Activated T-helper 1 cell treated with anti-CD3 and anti-CD28 coated beads, Interleukin-12 subunit alpha, Interleukin-12 subunit beta, Interleukin-2, Interleukin-4 antibody, amounts not matched to agents 30 ng/mL and 10 ng/mL and 1 ng/mL, durations not matched to agents 14 hours and 24 hours and 36 hours (primary cell): ENCODE results near the gene ONECUT2. TPM values are rescaled to one million over a fixed set of nuclear protein-coding genes. Genes with fewer than 3 reads are reported as not detected.
"Not testable (repeated sequence)": the region's sequence is repeated elsewhere in the genome, so short reads cannot be mapped to it uniquely, and the experiment has no call there.

Experiments
- DNase-seq: peaks from one replicate; pipeline ENCODE4 v3.0.0; 2021; ENCODE audit warnings: low spot score
- H3K27ac Mint-ChIP-seq: one replicate; pipeline ENCODE4 v1.8.0; 2021; ENCODE audit warnings: mild to moderate bottlenecking, mixed read lengths
- H3K27me3 Mint-ChIP-seq: one replicate; pipeline ENCODE4 v1.8.0; 2022; ENCODE audit warnings: mild to moderate bottlenecking, moderate library complexity, mixed read lengths; ENCODE audit not compliant: insufficient read depth
- H3K36me3 Mint-ChIP-seq: one replicate; pipeline ENCODE4 v1.8.0; 2021; ENCODE audit warnings: low read depth, mixed read lengths
- H3K4me1 Mint-ChIP-seq: one replicate; pipeline ENCODE4 v1.8.0; 2021; ENCODE audit warnings: low read depth, mixed read lengths
- H3K4me3 Mint-ChIP-seq: one replicate; pipeline ENCODE4 v1.8.0; 2021; ENCODE audit warnings: mild to moderate bottlenecking, moderate library complexity, mixed read lengths
- H3K9me3 Mint-ChIP-seq: one replicate; pipeline ENCODE4 v1.8.0; 2021; ENCODE audit warnings: mixed read lengths
- intact Hi-C: fragments of 100-400 bp; cut with micrococcal nuclease; formaldehyde crosslinking; loops from one replicate; pipeline ENCODE4 v1.15.1; 2024
- total RNA-seq: library from RNA; stranded (reverse); gene quantifications from 2 replicates; pipeline ENCODE4 v1.2.3, GENCODE V29; 2022

ONECUT2 gene
- total RNA-seq, 1 donor from 2014 or later = under 0.01 TPM

DNA sequence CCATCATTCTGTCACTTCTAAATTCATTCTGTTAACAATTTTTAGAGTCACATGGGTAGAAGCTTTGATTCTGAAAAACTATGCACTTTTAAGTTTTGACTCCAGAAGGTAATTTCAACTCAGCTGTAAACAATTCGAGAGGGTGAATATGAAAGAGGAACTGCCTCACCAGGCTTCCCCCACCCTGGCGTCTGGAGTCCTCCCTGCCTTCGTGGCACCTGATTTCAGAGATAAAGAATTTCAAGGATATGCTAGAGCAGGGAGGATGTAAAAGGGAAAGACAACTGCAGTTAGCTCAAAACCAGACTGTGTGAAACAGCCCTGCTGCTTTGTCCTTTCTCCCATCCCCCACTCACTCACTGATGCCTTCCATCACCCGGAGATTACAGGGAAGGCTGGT lies 40.7 kb downstream of the ONECUT2 start:
- Mint-ChIP-seq H3K27me3 (no peaks in the 10 kb centered on the region), H3K4me3 (no peak overlapping the region), H3K27ac (no peak overlapping the region), H3K36me3 (no peaks in the 10 kb centered on the region), H3K4me1 (no peaks in the 10 kb centered on the region), H3K9me3 (no peaks in the 10 kb centered on the region)
- no peak for DNase-seq
- intact Hi-C loops = no loop called here

DNA sequence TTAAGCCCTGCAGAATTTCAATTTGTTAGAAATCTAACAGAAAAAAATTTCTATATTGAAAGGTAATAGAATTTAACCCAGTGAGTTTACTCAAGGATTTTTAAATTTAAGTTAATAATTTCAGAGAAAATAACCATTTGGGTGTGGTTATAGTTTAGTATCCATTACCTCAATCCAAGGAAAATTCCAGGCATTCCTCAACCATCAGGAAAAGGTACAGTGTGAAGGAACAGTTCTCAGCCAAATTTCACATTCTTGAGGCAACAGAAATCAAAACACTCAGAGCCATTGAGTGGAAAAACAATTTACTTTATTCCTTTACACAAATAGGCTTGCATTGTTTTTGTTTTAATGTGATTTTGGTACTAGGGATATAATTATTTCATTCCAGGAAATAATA lies 45.6 kb downstream of the ONECUT2 start:
- Mint-ChIP-seq H3K9me3 (no peaks in the 10 kb centered on the region), H3K27me3 (peaks cover 7% of the 10 kb centered on the region), H3K36me3 (no peaks in the 10 kb centered on the region), H3K4me1 (no peaks in the 10 kb centered on the region), H3K4me3 (no peak overlapping the region), H3K27ac (no peak overlapping the region)
- intact Hi-C loops = no loop called here
- no peak for DNase-seq

DNA sequence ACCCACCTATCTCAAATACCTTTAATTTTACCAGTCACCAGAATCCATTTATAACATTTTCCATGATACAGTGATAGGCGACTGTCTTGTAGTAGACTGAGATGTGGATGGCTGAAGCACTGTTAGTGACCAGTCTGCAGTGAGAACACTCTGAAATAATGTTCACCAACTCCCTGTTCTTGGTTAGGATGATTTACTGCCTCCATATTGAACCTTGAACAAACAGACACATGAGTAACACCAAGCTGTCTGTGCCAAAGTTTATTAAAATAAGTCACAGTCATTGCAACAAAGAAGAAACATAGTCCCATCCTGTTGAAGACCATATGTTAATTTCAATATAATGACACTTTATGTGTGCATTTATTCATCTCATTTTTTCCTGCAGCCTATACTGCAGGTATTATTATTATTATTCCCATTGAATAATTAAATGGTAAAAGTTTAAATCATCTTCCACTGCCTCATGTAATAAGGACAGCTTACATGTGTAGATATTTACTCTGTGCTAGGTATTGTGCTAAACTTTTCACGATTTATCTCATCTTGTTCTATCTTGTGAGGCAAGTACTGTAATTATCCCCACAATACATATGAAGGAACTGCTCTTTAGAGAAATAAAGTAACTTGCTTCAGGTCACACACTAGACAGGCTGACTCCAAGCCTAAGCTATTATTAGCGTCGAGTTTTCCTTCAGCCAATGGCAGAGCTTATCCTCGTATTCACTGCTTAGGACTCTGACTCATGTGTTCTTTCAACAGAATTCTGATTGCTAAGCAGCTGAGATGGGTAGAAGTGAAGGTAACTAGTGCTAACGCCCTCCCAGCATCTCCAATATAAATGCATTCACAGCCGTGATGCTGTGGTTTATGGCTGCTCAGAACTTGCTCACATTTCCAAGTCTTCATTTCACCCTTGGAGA lies 62.5 kb downstream of the ONECUT2 start:
- DNase-seq = no peak
- Mint-ChIP-seq H3K9me3 (no peaks in the 10 kb centered on the region), H3K27me3 (peaks cover 5% of the 10 kb centered on the region), H3K36me3 (no peaks in the 10 kb centered on the region), H3K4me3 (no peak overlapping the region), H3K27ac (no peak overlapping the region), H3K4me1 (no peaks in the 10 kb centered on the region)
- intact Hi-C loops = no loop called here

DNA sequence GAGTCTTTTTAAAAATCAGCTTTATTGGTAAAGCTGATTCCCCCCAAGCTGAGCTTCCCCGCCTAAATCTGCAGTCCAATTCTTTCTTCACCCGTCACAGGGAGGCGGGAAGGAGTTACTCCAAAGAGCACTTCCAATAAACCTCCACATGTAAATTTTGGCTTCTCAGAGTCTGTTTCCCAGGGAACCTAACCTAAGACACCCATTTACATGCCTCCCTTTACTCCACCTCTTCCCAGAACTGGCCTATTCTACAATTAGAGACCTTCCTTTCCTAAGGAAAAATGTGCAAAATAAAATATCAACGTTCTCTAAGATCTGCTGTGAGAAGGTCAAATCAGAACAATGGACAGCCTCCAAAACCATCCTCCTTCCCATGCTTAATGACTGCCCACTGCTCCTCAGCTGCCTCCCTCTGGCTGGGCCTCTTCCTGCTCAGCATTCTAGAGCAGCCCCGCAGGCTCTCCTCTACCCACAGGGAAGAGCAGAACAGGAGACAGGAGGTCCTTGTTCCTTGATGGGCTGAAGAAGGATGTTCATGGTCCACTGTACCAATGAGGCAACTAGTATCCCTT lies 63.6 kb downstream of the ONECUT2 start:
- Mint-ChIP-seq H3K36me3 (no peaks in the 10 kb centered on the region), H3K4me3 (no peak overlapping the region), H3K27ac (no peak overlapping the region), H3K9me3 (no peaks in the 10 kb centered on the region), H3K27me3 (peaks cover 5% of the 10 kb centered on the region), H3K4me1 (no peaks in the 10 kb centered on the region)
- intact Hi-C loops = no loop called here
- no peak for DNase-seq

DNA sequence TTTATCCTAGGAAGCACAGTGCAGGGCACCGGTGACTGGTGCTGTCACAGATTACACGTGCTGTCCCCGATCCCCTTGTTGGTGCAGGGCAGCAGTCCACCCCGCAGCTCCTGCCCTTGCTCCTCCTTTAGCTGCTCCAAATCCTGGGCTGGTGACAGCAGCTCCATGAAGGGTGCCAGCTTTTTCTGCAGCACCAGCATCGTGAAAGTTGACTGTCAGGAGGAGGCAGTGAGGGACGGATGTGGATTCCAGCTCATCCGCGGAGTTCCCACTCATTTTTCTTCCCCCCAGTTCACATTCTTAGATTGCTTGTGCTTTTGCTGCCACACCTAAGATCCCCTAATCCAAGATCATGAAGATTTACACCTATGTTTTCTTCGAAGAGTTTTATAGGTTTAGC lies 67.5 kb downstream of the ONECUT2 start:
- intact Hi-C loops = no loop called here
- no peak for DNase-seq

DNA sequence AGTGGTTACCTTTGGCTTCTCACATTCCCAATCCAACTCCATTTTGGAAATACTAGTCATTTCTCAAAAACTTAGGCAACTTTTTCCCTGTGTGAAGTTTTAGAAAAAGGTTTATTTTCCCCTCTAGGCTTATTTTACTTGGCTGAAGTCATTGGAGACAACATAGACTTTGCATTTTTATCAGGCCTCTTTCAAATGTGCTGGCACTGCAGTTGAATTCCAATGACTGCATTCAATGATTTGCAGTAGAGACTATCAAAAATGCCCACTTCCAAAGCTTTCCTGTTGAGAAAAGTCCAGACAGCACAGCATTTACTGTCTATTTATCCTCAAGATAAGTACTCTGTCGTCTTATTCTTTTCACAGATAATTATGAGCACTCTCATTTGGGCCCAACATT lies 70.1 kb downstream of the ONECUT2 start:
- H3K36me3 Mint-ChIP-seq = no peaks in the 10 kb centered on the region
- H3K4me3 Mint-ChIP-seq = no peak overlapping the region

More for the DNA sequence above, 67.5 kb downstream of the ONECUT2 start:
- Mint-ChIP-seq H3K4me3 (no peak overlapping the region), H3K36me3 (no peaks in the 10 kb centered on the region), H3K27ac (no peak overlapping the region), H3K4me1 (no peaks in the 10 kb centered on the region), H3K27me3 (peaks cover 7% of the 10 kb centered on the region), H3K9me3 (no peaks in the 10 kb centered on the region)

DNA sequence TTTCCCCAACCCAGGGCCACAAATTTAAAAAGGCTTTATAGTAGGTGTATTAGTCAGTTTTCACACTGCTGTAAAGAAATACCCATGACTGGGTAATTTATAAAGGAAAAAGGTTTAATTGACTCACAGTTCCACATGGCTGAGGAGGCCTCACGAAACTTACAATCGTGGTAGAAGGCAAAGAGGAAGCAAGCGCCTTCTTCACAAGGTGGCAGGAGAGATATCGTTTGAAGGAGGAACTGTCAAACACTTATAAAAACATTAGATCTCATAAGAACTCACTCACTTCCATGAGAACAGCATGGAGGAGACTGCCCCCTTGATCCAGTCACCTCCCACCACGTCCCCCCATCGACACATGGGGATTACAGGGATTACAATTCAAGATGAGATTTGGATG lies 80.9 kb downstream of the ONECUT2 start:
- no peak overlapping the region for H3K27ac Mint-ChIP-seq
- no peak overlapping the region for H3K4me3 Mint-ChIP-seq
- H3K4me1 Mint-ChIP-seq = no peaks in the 10 kb centered on the region
- no peak for DNase-seq
- intact Hi-C loops = no loop called here
- H3K27me3 Mint-ChIP-seq = peaks cover 3% of the 10 kb centered on the region
- H3K36me3 Mint-ChIP-seq = no peaks in the 10 kb centered on the region
- H3K9me3 Mint-ChIP-seq = no peaks in the 10 kb centered on the region

More for the DNA sequence above, 70.1 kb downstream of the ONECUT2 start:
- H3K27me3 Mint-ChIP-seq = peaks cover 6% of the 10 kb centered on the region
- no peaks in the 10 kb centered on the region for H3K9me3 Mint-ChIP-seq
- DNase-seq = no peak
- H3K27ac Mint-ChIP-seq = no peak overlapping the region
- no peaks in the 10 kb centered on the region for H3K4me1 Mint-ChIP-seq
- intact Hi-C loops = no loop called here

DNA sequence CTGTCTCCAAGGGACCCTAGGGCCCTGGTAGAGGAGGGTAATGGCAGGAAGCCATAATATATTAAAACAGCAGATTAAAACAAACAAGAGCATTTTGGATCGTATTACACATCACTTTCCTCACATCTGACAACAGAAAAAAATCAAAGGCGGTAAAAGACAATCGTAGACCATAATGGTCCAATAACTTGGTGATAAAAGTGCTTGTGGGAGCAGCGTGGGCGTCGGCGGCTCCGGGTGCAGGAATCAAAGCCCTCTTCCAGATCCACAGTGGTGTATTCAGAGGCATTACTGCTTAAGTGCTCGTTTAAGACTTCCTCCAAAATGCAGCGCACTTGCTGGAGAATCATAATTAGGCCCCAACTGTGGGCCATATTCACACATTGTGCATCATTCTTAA lies 83.4 kb downstream of the ONECUT2 start:
- no peaks in the 10 kb centered on the region for H3K4me1 Mint-ChIP-seq
- H3K27ac Mint-ChIP-seq = no peak overlapping the region
- H3K27me3 Mint-ChIP-seq = peaks cover 3% of the 10 kb centered on the region
- no peak for DNase-seq
- intact Hi-C loops = no loop called here
- H3K9me3 Mint-ChIP-seq = no peaks in the 10 kb centered on the region
- no peaks in the 10 kb centered on the region for H3K36me3 Mint-ChIP-seq
- H3K4me3 Mint-ChIP-seq = no peak overlapping the region

DNA sequence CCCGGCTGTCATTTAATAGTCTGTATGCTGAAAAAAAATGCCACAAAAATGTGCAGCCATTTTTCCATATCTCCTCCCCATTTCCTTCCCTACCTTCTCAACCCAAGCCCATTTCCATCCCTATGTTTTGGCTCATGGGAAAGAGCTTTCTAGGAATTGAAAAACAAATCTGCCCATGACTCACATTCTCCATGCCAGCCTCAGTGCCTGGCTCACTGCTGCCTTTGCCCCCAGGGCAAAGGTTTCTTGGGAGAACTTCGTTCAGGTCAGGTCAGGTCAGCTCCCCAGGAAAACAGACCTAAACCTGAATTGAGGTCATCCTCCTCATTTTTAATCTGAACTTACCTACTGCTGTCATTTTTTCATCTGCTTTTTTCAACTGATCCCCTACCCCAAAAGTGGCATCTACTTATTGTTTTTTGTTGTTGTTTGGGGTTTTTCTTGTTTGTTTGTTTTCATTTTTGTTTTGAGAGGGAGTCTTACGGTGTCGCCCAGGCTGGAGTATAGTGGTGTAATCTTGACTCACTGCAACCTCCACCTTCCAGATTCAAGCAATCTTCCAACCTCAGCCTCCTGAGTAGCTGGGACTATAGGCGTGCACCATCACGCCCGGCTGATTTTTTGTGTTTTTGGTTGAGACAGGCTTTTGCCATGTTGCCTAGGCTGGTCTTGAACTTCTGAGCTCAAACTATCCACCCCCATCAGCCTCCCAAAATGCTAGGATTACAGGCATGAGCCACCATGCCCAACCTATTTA lies 84.7 kb downstream of the ONECUT2 start:
- Mint-ChIP-seq H3K27me3 (peaks cover 4% of the 10 kb centered on the region), H3K4me1 (no peaks in the 10 kb centered on the region), H3K27ac (no peak overlapping the region), H3K36me3 (no peaks in the 10 kb centered on the region), H3K9me3 (no peaks in the 10 kb centered on the region), H3K4me3 (no peak overlapping the region)
- no peak for DNase-seq
- intact Hi-C loops = no loop called here

DNA sequence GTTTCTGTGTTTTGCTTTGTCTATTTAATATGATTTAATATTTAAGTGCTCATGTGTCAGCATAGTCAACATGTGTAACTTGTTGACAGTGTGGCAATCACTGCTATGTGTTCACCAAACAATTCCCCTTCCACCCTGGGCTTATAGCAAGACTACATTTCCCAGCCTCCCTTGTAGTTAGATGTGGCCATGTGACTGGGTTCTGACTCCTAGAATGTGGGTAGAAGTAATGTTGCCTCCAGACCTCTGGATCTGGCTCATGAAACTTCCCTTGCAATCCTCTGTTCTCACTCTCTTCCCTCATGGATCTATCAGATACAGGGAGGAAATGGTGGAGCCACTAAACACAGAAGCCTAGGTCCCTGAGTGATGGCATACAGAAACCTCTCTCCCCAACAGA lies 87.2 kb downstream of the ONECUT2 start:
- H3K27ac Mint-ChIP-seq, DNase-seq, H3K36me3 Mint-ChIP-seq, H3K9me3 Mint-ChIP-seq, H3K4me3 Mint-ChIP-seq, H3K4me1 Mint-ChIP-seq, H3K27me3 Mint-ChIP-seq, intact Hi-C loops: not testable (repeated sequence)

DNA sequence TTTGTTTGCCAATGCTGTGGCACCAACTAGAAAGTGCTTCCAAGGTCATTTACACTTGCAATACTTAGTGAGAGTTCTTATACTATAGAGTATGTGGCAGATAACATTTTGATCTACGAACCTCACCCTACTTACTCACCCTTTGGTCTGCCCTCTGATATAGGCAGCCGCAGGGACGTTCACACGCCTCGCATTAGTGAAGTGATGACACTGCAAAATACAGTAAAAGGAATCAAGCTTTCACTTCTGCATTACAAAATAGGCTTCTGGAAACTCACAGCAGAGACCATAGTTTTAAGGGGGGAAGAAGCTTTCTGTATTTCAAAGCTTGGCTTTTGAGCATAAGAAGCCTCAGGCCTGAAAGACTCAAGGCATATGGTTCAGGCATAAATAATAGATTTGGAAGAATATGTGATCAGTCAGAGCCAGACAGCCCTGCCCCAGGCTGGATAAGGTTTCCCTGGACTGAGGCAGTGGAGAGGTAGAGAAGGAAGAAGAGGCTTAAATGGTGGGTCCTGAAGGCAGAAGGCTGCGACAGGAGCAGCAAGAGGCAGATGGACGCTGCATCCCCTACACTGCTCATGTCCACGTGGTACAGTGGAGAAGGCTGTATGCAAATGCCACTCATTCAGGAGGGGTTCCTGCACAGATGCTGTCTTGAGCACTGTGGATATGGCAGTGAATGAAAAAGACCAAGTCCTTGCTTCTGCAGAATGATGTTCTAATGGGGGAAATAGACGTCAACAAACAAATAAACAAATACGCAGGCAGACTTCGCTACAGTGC lies 88.2 kb downstream of the ONECUT2 start:
- Mint-ChIP-seq H3K4me1 (no peaks in the 10 kb centered on the region), H3K4me3 (no peak overlapping the region), H3K9me3 (no peaks in the 10 kb centered on the region), H3K27ac (no peak overlapping the region), H3K27me3 (peaks cover 4% of the 10 kb centered on the region), H3K36me3 (no peaks in the 10 kb centered on the region)
- no peak for DNase-seq
- intact Hi-C loops = no loop called here

DNA sequence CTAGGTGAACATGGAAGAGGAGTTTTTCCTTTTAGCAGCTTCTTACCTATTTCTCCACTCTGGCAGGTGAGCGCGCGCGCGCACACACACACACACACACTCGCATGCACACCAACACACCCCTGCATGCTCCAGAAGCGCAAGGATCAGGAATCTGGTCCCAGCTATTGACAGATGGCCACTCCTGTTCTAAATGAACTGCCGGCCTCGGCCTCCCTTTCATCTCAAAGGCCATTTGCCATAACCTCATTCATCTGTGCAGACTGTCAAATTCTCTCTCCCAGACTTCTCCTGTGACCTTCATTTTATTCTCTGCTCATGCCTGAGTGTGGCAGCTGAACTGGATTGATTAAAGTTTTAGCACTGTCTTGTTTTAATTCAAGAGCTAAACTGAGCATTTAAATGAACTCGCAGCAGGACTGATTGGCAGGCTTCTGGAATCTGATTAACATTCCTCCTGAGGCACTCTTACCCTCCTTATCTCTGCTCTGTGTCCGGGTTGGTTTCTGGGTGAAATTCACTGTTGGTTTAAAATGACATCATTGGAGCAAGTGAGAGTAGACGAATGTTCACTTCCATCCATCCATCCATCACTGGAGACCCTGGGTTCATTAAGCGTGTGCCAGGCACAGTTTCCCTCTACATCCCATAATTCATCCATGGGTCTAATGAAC lies 92.5 kb downstream of the ONECUT2 start:
- Mint-ChIP-seq H3K27me3 (peaks cover 6% of the 10 kb centered on the region), H3K36me3 (no peaks in the 10 kb centered on the region), H3K4me3 (no peak overlapping the region), H3K27ac (no peak overlapping the region), H3K4me1 (no peaks in the 10 kb centered on the region), H3K9me3 (no peaks in the 10 kb centered on the region)
- DNase-seq = no peak
- intact Hi-C loops = no loop called here
